MCF 10A (cell line): Measurements from ENCODE around the gene TBC1D9. TPM values are rescaled to one million over a fixed set of nuclear protein-coding genes. Genes with fewer than 3 reads are reported as not detected.

Experiments used
- BruUV-seq: library from RNA; stranded (reverse); fragments of 400-500 nt; replicated peaks from 2 replicates; lab custom pipeline; 2021; lab: Mats Ljungman, UMichigan
- CTCF ChIA-PET: fragments of 300-600 bp; sonication (Branson Sonifier 250); formaldehyde crosslinking; extraction: SDS; loops from one replicate; lab custom pipeline; 2021; ENCODE audit warnings: antibody characterized with exemption, inconsistent platforms; lab: Yijun Ruan, JAX
- POLR2A ChIA-PET: fragments of 300-600, 350-650 bp; sonication (Branson Sonifier 250); formaldehyde crosslinking; extraction: SDS; loops from one replicate; lab custom pipeline; 2020; ENCODE audit warnings: antibody characterized with exemption, inconsistent platforms; lab: Yijun Ruan, JAX
- DNase-seq: peaks from one replicate; pipeline ENCODE4 v3.0.0-alpha.2; 2018; ENCODE audit not compliant: unreplicated experiment
- H3K27ac Mint-ChIP-seq: one replicate; pipeline ENCODE4 v1.8.0; 2022; ENCODE audit warnings: mild to moderate bottlenecking, low read depth, mixed read lengths; ENCODE audit not compliant: unreplicated experiment
- H3K27me3 Mint-ChIP-seq: one replicate; pipeline ENCODE4 v1.8.0; 2022; ENCODE audit warnings: mixed read lengths; ENCODE audit not compliant: insufficient read depth, unreplicated experiment
- H3K36me3 Mint-ChIP-seq: one replicate; pipeline ENCODE4 v1.8.0; 2022; ENCODE audit warnings: mild to moderate bottlenecking, moderate library complexity, mixed read lengths; ENCODE audit not compliant: insufficient read depth, unreplicated experiment
- H3K4me1 Mint-ChIP-seq: one replicate; pipeline ENCODE4 v1.8.0; 2022; ENCODE audit warnings: mixed read lengths; ENCODE audit not compliant: insufficient read depth, unreplicated experiment
- H3K4me3 Mint-ChIP-seq: one replicate; pipeline ENCODE4 v1.8.0; 2022; ENCODE audit warnings: mild to moderate bottlenecking, moderate library complexity, mixed read lengths; ENCODE audit not compliant: unreplicated experiment
- H3K9me3 Mint-ChIP-seq: one replicate; pipeline ENCODE4 v1.8.0; 2022; ENCODE audit warnings: mixed read lengths; ENCODE audit not compliant: unreplicated experiment
- CTCF ChIP-seq: fragments of 200-600 bp; IDR thresholded peaks from one replicate; pipeline ENCODE4 v1.8.0; 2022; ENCODE audit warnings: antibody characterized with exemption, mild to moderate bottlenecking; ENCODE audit not compliant: unreplicated experiment
- intact Hi-C: fragments of 100-400 bp; cut with micrococcal nuclease; formaldehyde crosslinking; loops from 2 replicates; pipeline ENCODE4 v1.14.1; 2022
- total RNA-seq: library from RNA; stranded (reverse); gene quantifications from 2 replicates; pipeline ENCODE4 v1.2.3, GENCODE V29; 2022

TBC1D9 gene
- total RNA-seq, 1 experiment from 2014 or later, result 17.4 TPM

DNA sequence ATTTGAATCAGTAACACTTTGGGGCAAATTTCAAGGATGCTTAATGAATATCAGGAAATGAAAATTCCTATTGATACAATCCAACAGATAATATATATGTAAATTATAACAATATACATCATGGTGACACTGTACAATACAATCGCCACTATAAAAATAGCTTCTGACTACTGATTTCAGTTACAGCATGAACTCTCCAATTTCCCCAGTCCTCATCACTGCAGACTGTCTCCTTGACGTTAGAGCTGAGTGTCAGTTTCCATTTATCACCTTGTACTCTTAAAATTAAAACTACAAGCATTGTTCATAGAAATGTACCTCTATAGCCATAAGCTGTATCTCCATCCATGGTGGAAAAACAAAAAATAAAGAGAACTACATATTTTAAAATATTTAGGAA, 23.4 kb downstream of the TBC1D9 start:
- TF ChIP-seq CTCF, result no peak
- H3K4me1 Mint-ChIP-seq, result peaks cover 17% of the 10 kb centered on the region
- H3K27ac Mint-ChIP-seq, result no peak overlapping the region
- no peak overlapping the region for H3K4me3 Mint-ChIP-seq
- no TSS peak for BruUV-seq
- DNase-seq, result no peak
- intact Hi-C loops, result no loop called here
- no peaks in the 10 kb centered on the region for H3K27me3 Mint-ChIP-seq
- no peaks in the 10 kb centered on the region for H3K9me3 Mint-ChIP-seq
- ChIA-PET POLR2A (interaction anchor here (1.3 kb wide), 1 partner anchor 24 kb away, joined by 12 read pairs; the partner anchor contains the start of gene TBC1D9), CTCF (no interaction called here)
- peaks cover 6% of the 10 kb centered on the region for H3K36me3 Mint-ChIP-seq

DNA sequence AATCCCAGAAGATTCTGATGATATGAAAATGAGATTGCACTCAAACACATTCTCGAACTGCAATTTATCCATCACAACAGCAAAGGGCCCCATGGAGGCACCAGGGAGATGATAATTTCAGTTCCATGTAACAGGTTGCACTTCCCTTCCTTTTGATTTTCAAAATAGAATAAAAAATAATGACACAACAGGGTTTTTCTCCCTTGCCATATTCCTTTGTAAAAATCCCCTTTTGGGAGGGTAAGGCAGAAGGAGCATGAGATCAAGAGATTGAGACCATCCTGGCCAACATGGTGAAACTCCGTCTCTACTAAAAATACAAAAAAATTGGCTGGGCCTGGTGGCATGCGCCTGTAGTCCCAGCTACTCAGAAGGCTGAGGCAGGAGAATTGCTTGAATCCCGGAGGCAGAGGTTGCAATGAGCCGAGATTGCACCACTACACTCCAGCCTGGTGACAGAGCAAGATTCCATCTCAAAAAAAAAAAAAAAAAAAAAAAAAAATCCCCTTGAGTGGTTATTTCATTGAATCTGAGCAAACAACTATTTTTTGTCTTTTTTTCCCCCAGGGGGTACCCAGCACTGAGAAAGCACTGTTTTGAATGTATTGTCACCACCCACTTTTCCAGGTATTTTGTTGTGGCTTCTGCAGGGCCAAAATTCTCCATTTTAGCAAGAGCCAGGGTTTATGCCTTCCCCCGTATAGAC, 26.7 kb downstream of the TBC1D9 start:
- TF ChIP-seq CTCF, result no peak
- no peak overlapping the region for H3K4me3 Mint-ChIP-seq
- no peaks in the 10 kb centered on the region for H3K36me3 Mint-ChIP-seq
- ChIA-PET CTCF (interaction anchor here (0.7 kb wide), 1 partner anchor 9 kb away, joined by 3 read pairs; no protein-coding TSS in a partner anchor), POLR2A (interaction anchor here (0.6 to 2.1 kb wide), 2 partner anchors 11 to 29 kb away, joined by 4 to 10 read pairs; no protein-coding TSS in a partner anchor)
- H3K4me1 Mint-ChIP-seq, result peaks cover 19% of the 10 kb centered on the region
- intact Hi-C loops, result no loop called here
- no peak for DNase-seq
- H3K27ac Mint-ChIP-seq, result no peak overlapping the region
- no peaks in the 10 kb centered on the region for H3K27me3 Mint-ChIP-seq
- H3K9me3 Mint-ChIP-seq, result no peaks in the 10 kb centered on the region
- no TSS peak for BruUV-seq

GRCh38 chr4:140726776-140727500, 29.2 kb downstream of the TBC1D9 start:
- CTCF ChIA-PET, result no interaction called here
- intact Hi-C loops, result no loop called here
- POLR2A ChIA-PET, result interaction anchor here (1.0 to 1.3 kb wide), 3 partner anchors 9 to 30 kb away, joined by 3 to 6 read pairs (median 3); partner anchors contain the start of gene TBC1D9
- no peak for TF ChIP-seq CTCF
- H3K4me3 Mint-ChIP-seq, result no peak overlapping the region
- H3K36me3 Mint-ChIP-seq, result peaks cover 4% of the 10 kb centered on the region
- no TSS peak for BruUV-seq
- no peaks in the 10 kb centered on the region for H3K27me3 Mint-ChIP-seq
- DNase-seq, result peak; percentile 50
- no peaks in the 10 kb centered on the region for H3K9me3 Mint-ChIP-seq
- H3K27ac Mint-ChIP-seq, result no peak overlapping the region
- peaks cover 19% of the 10 kb centered on the region for H3K4me1 Mint-ChIP-seq

DNA sequence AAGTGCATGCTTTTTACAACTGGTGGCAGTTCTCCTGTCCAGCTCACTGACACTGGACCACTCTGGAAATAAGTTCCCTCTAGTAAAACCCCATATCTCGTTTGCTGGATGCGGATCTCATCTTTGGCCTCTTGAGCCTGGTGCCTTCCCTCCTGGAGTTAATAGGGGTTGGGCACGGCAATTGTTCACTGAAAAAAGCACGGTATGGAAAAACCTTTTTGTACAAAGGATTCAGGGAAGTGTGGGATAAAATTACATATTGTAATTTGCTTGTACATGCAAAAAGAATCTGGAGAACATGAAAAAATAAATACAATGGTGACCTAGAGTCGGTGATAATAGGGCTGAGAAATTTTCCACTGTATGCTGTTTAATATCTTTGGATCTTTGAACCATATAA, 30.6 kb downstream of the TBC1D9 start:
- DNase-seq, result no peak
- Mint-ChIP-seq H3K4me1 (peaks cover 19% of the 10 kb centered on the region), H3K27ac (no peak overlapping the region), H3K36me3 (peaks cover 7% of the 10 kb centered on the region), H3K27me3 (no peaks in the 10 kb centered on the region), H3K4me3 (no peak overlapping the region), H3K9me3 (no peaks in the 10 kb centered on the region)
- intact Hi-C loops, result no loop called here
- ChIA-PET CTCF (interaction anchor here (0.7 kb wide), 2 partner anchors 41 to 188 kb away, joined by 3 read pairs; no protein-coding TSS in a partner anchor), POLR2A (no interaction called here)
- no TSS peak for BruUV-seq
- TF ChIP-seq CTCF, result no peak
